GM12891 (cell line): ENCODE measurements around the gene BCKDHA.
"Not testable (repeated sequence)": the region's sequence is repeated elsewhere in the genome, so short reads cannot be mapped to it uniquely, and the experiment has no call there.

Experiments
- PAX5 ChIP-seq: IDR thresholded peaks from 2 replicates; pipeline ENCODE4 v1.6.1; 2011; ENCODE audit warnings: low read length, moderate library complexity, mild to moderate bottlenecking; ENCODE audit not compliant: insufficient read depth, severe bottlenecking
- POLR2A ChIP-seq: IDR thresholded peaks from 2 replicates; pipeline ENCODE4 v1.6.1; 2011; ENCODE audit warnings: low read depth, low read length, control low read depth
- POLR2AphosphoS5 ChIP-seq: IDR thresholded peaks from 2 replicates; pipeline ENCODE4 v1.6.1; 2011; ENCODE audit warnings: low read depth, low read length, control low read depth
- POU2F2 ChIP-seq: IDR thresholded peaks from 2 replicates; pipeline ENCODE4 v1.6.1; 2011; ENCODE audit warnings: low read depth, mild to moderate bottlenecking, control low read depth, low read length, moderate library complexity
- SPI1 ChIP-seq: IDR thresholded peaks from 2 replicates; pipeline ENCODE4 v1.6.1; 2011; ENCODE audit warnings: low read depth, low read length, control low read depth
- TAF1 ChIP-seq: IDR thresholded peaks from 2 replicates; pipeline ENCODE4 v1.6.1; 2011; ENCODE audit warnings: low read depth, low read length, control low read depth

GRCh38 chr19:41371119-41371518 lies 26.5 kb upstream of the BCKDHA start:
- not testable (repeated sequence) for TF ChIP-seq POLR2AphosphoS5, POLR2A, SPI1, POU2F2, TAF1, PAX5
